ENCODE data around the gene MON1B. TPM values are rescaled to one million over a fixed set of nuclear protein-coding genes. Genes with fewer than 3 reads are reported as not detected.

The MON1B gene
- total RNA-seq, 2 donors from 2014 or later = 43.6 to 45.7 TPM

DNA sequence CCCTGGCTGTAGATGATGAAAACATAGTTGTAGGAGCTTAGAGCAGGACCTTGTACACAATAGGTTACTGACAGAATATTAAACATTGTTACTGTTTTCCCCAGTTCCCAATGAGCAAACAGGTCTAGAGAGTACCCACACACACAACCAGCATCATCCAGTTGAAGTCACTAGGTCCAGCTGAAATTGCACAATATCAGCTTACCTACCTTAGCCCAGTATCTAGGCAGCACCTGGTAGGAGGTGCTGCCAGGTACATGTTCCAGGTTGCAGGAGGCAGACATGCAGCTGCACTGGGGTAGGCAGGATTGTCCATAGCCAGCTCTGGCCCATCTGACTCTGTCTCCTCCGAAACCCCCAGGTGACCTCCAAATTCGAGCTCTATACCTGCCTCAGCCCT lies 6.8 kb downstream of the MON1B start:
- no peak for DNase-seq
- Mint-ChIP-seq H3K27me3 (ENCODE audit: insufficient read depth) (no peaks in the 10 kb centered on the region), H3K9me3 (no peaks in the 10 kb centered on the region), H3K36me3 (ENCODE audit: low read depth) (peaks cover 46% of the 10 kb centered on the region), H3K4me1 (no peaks in the 10 kb centered on the region), H3K27ac (no peak overlapping the region), H3K4me3 (no peak overlapping the region)
- 89 to 94% methylated on average over 2 of the region's 2 CpGs for WGBS, 2 experiments (ENCODE audit: insufficient coverage in 1 of 2, insufficient read length in 1 of 2)
- Histone ChIP-seq H3K9me3 (ENCODE audit: control insufficient read depth, low read length) (no peaks in the 10 kb centered on the region), H3K4me1 (ENCODE audit: control insufficient read depth, insufficient read depth, low read length) (no peaks in the 10 kb centered on the region), H3K9ac (ENCODE audit: extremely low read depth, low read length, poor library complexity, severe bottlenecking) (no peak overlapping the region), H3K27ac (ENCODE audit: low read depth, low read length) (no peak overlapping the region), H3K36me3 (ENCODE audit: control insufficient read depth, insufficient read depth, low read length) (peaks cover 27% of the 10 kb centered on the region), H3K27me3 (ENCODE audit: control insufficient read depth, insufficient read depth, low read length, poor library complexity, severe bottlenecking) (no peaks in the 10 kb centered on the region), H3K4me3 (ENCODE audit: low read length) (no peak overlapping the region)
- TF ChIP-seq, protein P1, sequence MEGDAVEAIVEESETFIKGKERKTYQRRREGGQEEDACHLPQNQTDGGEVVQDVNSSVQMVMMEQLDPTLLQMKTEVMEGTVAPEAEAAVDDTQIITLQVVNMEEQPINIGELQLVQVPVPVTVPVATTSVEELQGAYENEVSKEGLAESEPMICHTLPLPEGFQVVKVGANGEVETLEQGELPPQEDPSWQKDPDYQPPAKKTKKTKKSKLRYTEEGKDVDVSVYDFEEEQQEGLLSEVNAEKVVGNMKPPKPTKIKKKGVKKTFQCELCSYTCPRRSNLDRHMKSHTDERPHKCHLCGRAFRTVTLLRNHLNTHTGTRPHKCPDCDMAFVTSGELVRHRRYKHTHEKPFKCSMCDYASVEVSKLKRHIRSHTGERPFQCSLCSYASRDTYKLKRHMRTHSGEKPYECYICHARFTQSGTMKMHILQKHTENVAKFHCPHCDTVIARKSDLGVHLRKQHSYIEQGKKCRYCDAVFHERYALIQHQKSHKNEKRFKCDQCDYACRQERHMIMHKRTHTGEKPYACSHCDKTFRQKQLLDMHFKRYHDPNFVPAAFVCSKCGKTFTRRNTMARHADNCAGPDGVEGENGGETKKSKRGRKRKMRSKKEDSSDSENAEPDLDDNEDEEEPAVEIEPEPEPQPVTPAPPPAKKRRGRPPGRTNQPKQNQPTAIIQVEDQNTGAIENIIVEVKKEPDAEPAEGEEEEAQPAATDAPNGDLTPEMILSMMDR (conservative IDR thresholded peaks at IDR 0.05) = no peak

DNA sequence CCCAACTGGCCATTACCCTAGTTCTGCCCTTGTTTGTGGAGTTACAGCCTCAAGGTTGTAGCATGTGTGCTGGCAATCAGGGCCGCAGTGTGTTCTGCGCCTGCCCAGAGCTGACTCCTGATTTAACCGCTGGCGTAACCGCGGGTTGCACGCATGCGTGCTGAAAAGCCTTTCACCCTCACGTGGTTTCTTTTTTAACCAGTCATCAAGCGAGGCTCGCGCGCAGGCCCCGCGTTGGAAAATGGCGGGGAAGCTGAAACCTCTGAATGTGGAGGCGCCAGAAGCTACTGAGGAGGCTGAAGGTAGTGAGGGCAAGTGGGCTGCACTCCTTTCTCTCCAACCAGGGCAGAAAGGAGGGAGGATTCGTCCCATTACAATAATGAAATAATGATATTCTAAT lies 8.2 kb downstream of the MON1B start, which contains the start of gene SYCE1L:
SYCE1L (plus strand) TSS at position 198 of the 400 bp plus-strand sequence; CDS start at position 242, 44 bp downstream.
- no peaks in the 10 kb centered on the region for H3K27me3 ChIP-seq (ENCODE audit: control insufficient read depth, insufficient read depth, low read length, poor library complexity, severe bottlenecking)
- Mint-ChIP-seq H3K9me3 (no peaks in the 10 kb centered on the region), H3K27me3 (ENCODE audit: insufficient read depth) (no peaks in the 10 kb centered on the region), H3K36me3 (ENCODE audit: low read depth) (peaks cover 37% of the 10 kb centered on the region), H3K27ac (no peak within 1 kb of the TSS), H3K4me1 (no peaks in the 10 kb centered on the region), H3K4me3 (no peak within 1 kb of the TSS)
- TF ChIP-seq, protein P1 (conservative IDR thresholded peaks at IDR 0.05) = no peak
- no peaks in the 10 kb centered on the region for H3K4me1 ChIP-seq (ENCODE audit: control insufficient read depth, insufficient read depth, low read length)
- WGBS, 2 experiments (ENCODE audit: insufficient coverage in 1 of 2, insufficient read length in 1 of 2) = 93 to 94% methylated on average over 15 to 17 of the region's 18 CpGs
- peaks cover 27% of the 10 kb centered on the region for H3K36me3 ChIP-seq (ENCODE audit: control insufficient read depth, insufficient read depth, low read length)
- no peak within 1 kb of the TSS for H3K9ac ChIP-seq (ENCODE audit: extremely low read depth, low read length, poor library complexity, severe bottlenecking)
- no peaks in the 10 kb centered on the region for H3K9me3 ChIP-seq (ENCODE audit: control insufficient read depth, low read length)
- no peak within 1 kb of the TSS for H3K27ac ChIP-seq (ENCODE audit: low read depth, low read length)
- H3K4me3 ChIP-seq (ENCODE audit: low read length) = no peak within 1 kb of the TSS
- no peak for DNase-seq

DNA sequence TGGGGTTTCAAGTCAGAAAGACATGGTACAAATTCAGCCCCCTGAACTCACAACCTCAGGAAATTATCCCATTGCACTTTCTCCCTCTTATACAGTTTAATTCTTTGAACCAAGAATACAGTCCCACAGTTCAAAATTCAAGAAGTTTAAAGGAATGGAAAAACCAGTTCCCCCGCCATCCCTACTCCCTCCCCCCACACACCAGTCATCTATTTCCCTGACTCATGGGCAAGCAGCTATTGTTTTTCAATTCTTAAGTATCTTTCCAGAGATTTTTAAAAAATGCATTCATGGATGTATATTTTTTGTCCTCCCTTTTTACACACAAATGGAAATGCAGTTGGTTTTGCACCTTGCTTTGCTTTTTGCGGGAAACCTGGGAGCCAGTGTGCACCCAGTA lies 15.5 kb downstream of the MON1B start:
- 79% methylated on average over 2 of the region's 2 CpGs; no CpG with 5 or more reads in 1 of the 2 experiments for WGBS, 2 experiments (ENCODE audit: insufficient coverage in 1 of 2, insufficient read length in 1 of 2)
- no peaks in the 10 kb centered on the region for H3K9me3 Mint-ChIP-seq
- H3K27ac Mint-ChIP-seq = no peak overlapping the region

More for the DNA sequence above, 15.5 kb downstream of the MON1B start:
- Mint-ChIP-seq H3K4me1 (peaks cover 17% of the 10 kb centered on the region), H3K4me3 (no peak overlapping the region), H3K36me3 (ENCODE audit: low read depth) (no peaks in the 10 kb centered on the region), H3K27me3 (ENCODE audit: insufficient read depth) (peaks cover 26% of the 10 kb centered on the region)
- no peak for DNase-seq
- no peak overlapping the region for H3K9ac ChIP-seq (ENCODE audit: extremely low read depth, low read length, poor library complexity, severe bottlenecking)
- H3K27ac ChIP-seq (ENCODE audit: low read depth, low read length) = peak overlapping the region; percentile 48
- H3K27me3 ChIP-seq (ENCODE audit: control insufficient read depth, insufficient read depth, low read length, poor library complexity, severe bottlenecking) = no peaks in the 10 kb centered on the region
- no peaks in the 10 kb centered on the region for H3K9me3 ChIP-seq (ENCODE audit: control insufficient read depth, low read length)
- no peaks in the 10 kb centered on the region for H3K4me1 ChIP-seq (ENCODE audit: control insufficient read depth, insufficient read depth, low read length)
- no peak overlapping the region for H3K4me3 ChIP-seq (ENCODE audit: low read length)
- TF ChIP-seq, protein P1 (conservative IDR thresholded peaks at IDR 0.05) = no peak
- no peaks in the 10 kb centered on the region for H3K36me3 ChIP-seq (ENCODE audit: control insufficient read depth, insufficient read depth, low read length)
